NB4 (cell line): ENCODE measurements around the gene NPTXR.

Experiments
- DNase-seq: peaks from one replicate; pipeline ENCODE4 v3.0.0; 2010; ENCODE audit warnings: low read depth
- H3K4me3 ChIP-seq: one replicate; pipeline ENCODE4 v1.5.1; 2011; ENCODE audit warnings: mild to moderate bottlenecking, low read depth, low read length, moderate library complexity
- CTCF ChIP-seq: IDR thresholded peaks from one replicate; pipeline ENCODE4 v1.5.1; 2012; ENCODE audit warnings: low read depth, low read length
- MAX ChIP-seq: IDR thresholded peaks from 2 replicates; pipeline ENCODE4 v1.6.1; 2011; ENCODE audit warnings: low read depth, low read length
- MYC ChIP-seq: IDR thresholded peaks from 2 replicates; pipeline ENCODE4 v1.6.1; 2011; ENCODE audit warnings: low read depth, low read length
- POLR2A ChIP-seq: IDR thresholded peaks from 2 replicates; pipeline ENCODE4 v1.6.1; 2011; ENCODE audit warnings: mild to moderate bottlenecking; ENCODE audit not compliant: insufficient read length; ENCODE audit errors: extremely low read depth

Gene NPTXR

GRCh38 chr22:38830845-38831108 is 13.1 kb downstream of the NPTXR start:
- DNase-seq, result no peak
- H3K4me3 ChIP-seq, result no peak overlapping the region
- no peak for TF ChIP-seq POLR2A

GRCh38 chr22:38830026-38830844 is 13.6 kb downstream of the NPTXR start:
- no peak for DNase-seq

DNA sequence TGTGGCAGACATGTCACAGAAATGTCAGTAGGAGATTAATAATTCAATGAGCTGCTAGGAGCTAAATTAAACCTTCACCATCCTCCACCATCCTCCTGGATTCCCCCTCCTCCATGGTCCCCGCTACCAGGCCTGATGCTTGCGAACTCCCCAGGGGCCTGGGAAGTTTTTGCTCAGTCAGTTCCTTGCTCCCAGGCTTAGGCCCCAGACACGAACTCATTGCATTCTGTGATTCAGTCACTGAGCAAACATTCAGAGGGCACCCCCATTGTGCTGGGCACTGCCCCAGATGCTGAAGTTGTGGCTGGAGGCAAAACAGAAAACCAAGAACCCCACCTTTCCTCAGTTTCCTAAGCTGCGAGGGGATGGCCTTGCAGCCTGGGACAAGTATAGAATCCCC is 14.3 kb downstream of the NPTXR start:
- DNase-seq, result no peak
- TF ChIP-seq POLR2A, result no peak
- TF ChIP-seq MAX, result no peak
- no peak for TF ChIP-seq CTCF
- no peak for TF ChIP-seq MYC
- no peak overlapping the region for H3K4me3 ChIP-seq

More at GRCh38 chr22:38830026-38830844, 13.6 kb downstream of the NPTXR start:
- no peak for TF ChIP-seq POLR2A
- no peak for TF ChIP-seq CTCF
- no peak for TF ChIP-seq MYC
- TF ChIP-seq MAX, result no peak
- no peak overlapping the region for H3K4me3 ChIP-seq

- no peak for TF ChIP-seq MYC
- TF ChIP-seq POLR2A, result no peak
- TF ChIP-seq MAX, result no peak
- no peak for TF ChIP-seq CTCF
- no peak overlapping the region for H3K4me3 ChIP-seq
- no peak for DNase-seq
Measured at GRCh38 chr22:38828616-38829205, 15.1 kb downstream of the NPTXR start.

DNA sequence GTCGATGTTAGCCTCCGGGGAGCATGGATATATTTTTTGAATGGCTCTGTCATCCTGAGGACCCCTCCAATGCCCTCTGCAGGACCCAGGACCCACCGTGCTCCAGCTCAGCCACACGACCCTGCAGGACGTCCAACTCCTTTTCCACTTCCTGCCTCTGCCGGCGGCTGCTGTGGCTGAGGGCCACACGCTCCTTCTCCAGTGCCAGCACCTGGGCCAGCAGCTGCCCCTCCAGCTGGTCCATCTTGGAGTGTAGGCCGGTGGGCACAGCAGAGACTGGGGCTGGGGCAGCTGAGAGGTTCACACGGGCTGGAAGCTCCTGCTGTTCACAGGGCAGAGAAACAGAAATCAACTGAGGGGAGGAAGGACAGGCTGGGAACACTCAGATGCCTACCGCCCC is 15.6 kb downstream of the NPTXR start:
- DNase-seq, result no peak
- TF ChIP-seq POLR2A, result no peak

GRCh38 chr22:38827510-38827909 is 16.3 kb downstream of the NPTXR start:
- TF ChIP-seq POLR2A, result no peak
- no peak for TF ChIP-seq MYC
- TF ChIP-seq CTCF, result no peak
- no peak overlapping the region for H3K4me3 ChIP-seq
- DNase-seq, result no peak

More for the DNA sequence above, 15.6 kb downstream of the NPTXR start:
- no peak overlapping the region for H3K4me3 ChIP-seq

GRCh38 chr22:38826801-38827200 is 17.0 kb downstream of the NPTXR start:
- no peak overlapping the region for H3K4me3 ChIP-seq
- no peak for DNase-seq
- TF ChIP-seq CTCF (no peak), MAX (no peak), POLR2A (no peak), MYC (no peak)
